Keratinocyte (primary cell): Measurements from ENCODE around the gene KRIT1.

ENCODE experiments used
- EZH2 ChIP-seq: IDR thresholded peaks from one replicate; pipeline ENCODE4 v1.6.1; 2012; ENCODE audit warnings: inconsistent platforms, mild to moderate bottlenecking, low read length, moderate library complexity
- TF ChIP-seq, protein P1 (sequence below), 3 experiments: IDR thresholded peaks in 1 of 3; conservative IDR thresholded peaks in 1 of 3; optimal IDR thresholded peaks in 1 of 3; 2 replicates in 2 of 3; 3 replicates in 1 of 3; pipeline versions ENCODE3 to v1.5.1; 2011; ENCODE audit warnings: low read length in 3 of 3, mild to moderate bottlenecking in 3 of 3, moderate library complexity in 2 of 3, control low read depth in 1 of 3, inconsistent platforms in 1 of 3; ENCODE audit not compliant: insufficient read depth in 2 of 3; ENCODE audit errors: extremely low read depth in 1 of 3

DNA sequence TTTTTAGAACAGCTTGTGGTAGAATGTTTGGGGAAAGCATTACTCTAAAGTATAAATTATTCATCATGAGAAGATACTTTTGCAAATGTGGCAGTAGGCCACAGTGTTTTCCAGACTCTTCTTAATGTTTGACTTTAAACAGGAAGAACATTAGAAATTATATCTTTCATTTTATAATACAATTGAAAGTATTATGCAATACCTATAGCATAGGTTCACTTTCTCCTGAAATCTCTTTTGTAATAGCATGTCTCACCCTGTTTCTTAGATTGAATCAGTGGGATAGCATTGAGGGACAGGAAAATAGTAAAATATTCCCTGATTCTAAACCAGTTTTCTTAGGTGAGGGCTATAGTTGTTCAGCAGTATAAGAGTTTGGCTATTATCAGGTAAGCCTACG lies 23.2 kb upstream of the KRIT1 start:
- TF ChIP-seq, protein P1, sequence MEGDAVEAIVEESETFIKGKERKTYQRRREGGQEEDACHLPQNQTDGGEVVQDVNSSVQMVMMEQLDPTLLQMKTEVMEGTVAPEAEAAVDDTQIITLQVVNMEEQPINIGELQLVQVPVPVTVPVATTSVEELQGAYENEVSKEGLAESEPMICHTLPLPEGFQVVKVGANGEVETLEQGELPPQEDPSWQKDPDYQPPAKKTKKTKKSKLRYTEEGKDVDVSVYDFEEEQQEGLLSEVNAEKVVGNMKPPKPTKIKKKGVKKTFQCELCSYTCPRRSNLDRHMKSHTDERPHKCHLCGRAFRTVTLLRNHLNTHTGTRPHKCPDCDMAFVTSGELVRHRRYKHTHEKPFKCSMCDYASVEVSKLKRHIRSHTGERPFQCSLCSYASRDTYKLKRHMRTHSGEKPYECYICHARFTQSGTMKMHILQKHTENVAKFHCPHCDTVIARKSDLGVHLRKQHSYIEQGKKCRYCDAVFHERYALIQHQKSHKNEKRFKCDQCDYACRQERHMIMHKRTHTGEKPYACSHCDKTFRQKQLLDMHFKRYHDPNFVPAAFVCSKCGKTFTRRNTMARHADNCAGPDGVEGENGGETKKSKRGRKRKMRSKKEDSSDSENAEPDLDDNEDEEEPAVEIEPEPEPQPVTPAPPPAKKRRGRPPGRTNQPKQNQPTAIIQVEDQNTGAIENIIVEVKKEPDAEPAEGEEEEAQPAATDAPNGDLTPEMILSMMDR (optimal IDR thresholded peaks at IDR 0.05 in 1 of 3, IDR thresholded peaks at IDR 0.05 in 1 of 3, conservative IDR thresholded peaks at IDR 0.05 in 1 of 3; ENCODE audit: extremely low read depth in 1 of 3, insufficient read depth in 2 of 3, low read length in 3 of 3) = no peak
- TF ChIP-seq EZH2 = no peak
